NCI-H510A (cell line): Measurements from ENCODE around the gene NR2F2.
A peak's percentile ranks its signal among the peaks of the same experiment; 100 is the strongest.

Experiments
- DNase-seq: peaks from one replicate; lab custom pipeline; 2025; lab: John Stamatoyannopoulos, UW

The NR2F2 gene

GRCh38 chr15:96343113-96344059, 12.9 kb downstream of the NR2F2 start:
- DNase-seq, result no peak

GRCh38 chr15:96344060-96344705, 13.7 kb downstream of the NR2F2 start:
- DNase-seq, result no peak

GRCh38 chr15:96344706-96345559, 14.4 kb downstream of the NR2F2 start:
- DNase-seq, result no peak

GRCh38 chr15:96345560-96346399, 15.3 kb downstream of the NR2F2 start:
- peak; percentile 38 for DNase-seq

- DNase-seq, result no peak
Measured at GRCh38 chr15:96346409-96346970, 16.0 kb downstream of the NR2F2 start.

GRCh38 chr15:96347181-96348111, 16.9 kb downstream of the NR2F2 start:
- DNase-seq, result no peak

GRCh38 chr15:96348112-96349027, 17.9 kb downstream of the NR2F2 start:
- no peak for DNase-seq

GRCh38 chr15:96349034-96349856, 18.7 kb downstream of the NR2F2 start:
- DNase-seq, result no peak

GRCh38 chr15:96349857-96350720, 19.6 kb downstream of the NR2F2 start:
- DNase-seq, result no peak

GRCh38 chr15:96350934-96351724, 20.6 kb downstream of the NR2F2 start:
- DNase-seq, result no peak

- DNase-seq, result no peak
Measured at GRCh38 chr15:96351761-96352603, 21.5 kb downstream of the NR2F2 start.

- DNase-seq, result no peak
Measured at GRCh38 chr15:96352604-96353405, 22.3 kb downstream of the NR2F2 start.

GRCh38 chr15:96353416-96353929, 23.0 kb downstream of the NR2F2 start:
- no peak for DNase-seq
